Activated CD4-positive, alpha-beta memory T cell treated with anti-CD3 and anti-CD28 coated beads, Interleukin-2, amount 10 ng/mL, durations not matched to agents 7 days and 5 days (primary cell): Measurements from ENCODE around the gene PRC1. TPM values are rescaled to one million over a fixed set of nuclear protein-coding genes. Genes with fewer than 3 reads are reported as not detected.
"Not testable (repeated sequence)": the region's sequence is repeated elsewhere in the genome, so short reads cannot be mapped to it uniquely, and the experiment has no call there.

Experiments
- CTCF ChIA-PET: fragments of 350-600 bp; sonication (Branson Sonifier 250); formaldehyde crosslinking; loops from one replicate; lab custom pipeline; 2021; ENCODE audit warnings: antibody characterized with exemption, inconsistent platforms; lab: Charles Lee
- POLR2A ChIA-PET: fragments of 350-600 bp; sonication (Branson Sonifier 250); formaldehyde crosslinking; loops from one replicate; lab custom pipeline; 2021; ENCODE audit warnings: antibody characterized with exemption; lab: Charles Lee
- DNase-seq: peaks from one replicate; pipeline ENCODE4 v3.0.0-alpha.2; 2020
- H3K27ac Mint-ChIP-seq: one replicate; pipeline ENCODE4 v1.8.0; 2021; ENCODE audit warnings: mild to moderate bottlenecking, mixed read lengths
- H3K27me3 Mint-ChIP-seq: one replicate; pipeline ENCODE4 v1.8.0; 2021; ENCODE audit warnings: mixed read lengths
- H3K36me3 Mint-ChIP-seq: one replicate; pipeline ENCODE4 v1.8.0; 2021; ENCODE audit warnings: low read depth, mixed read lengths
- H3K4me1 Mint-ChIP-seq: one replicate; pipeline ENCODE4 v1.8.0; 2021; ENCODE audit warnings: mixed read lengths
- H3K4me3 Mint-ChIP-seq: one replicate; pipeline ENCODE4 v1.8.0; 2021; ENCODE audit warnings: mild to moderate bottlenecking, mixed read lengths
- H3K9me3 Mint-ChIP-seq: one replicate; pipeline ENCODE4 v1.8.0; 2021; ENCODE audit warnings: mixed read lengths
- total RNA-seq, 2 experiments: library from RNA; stranded (reverse); gene quantifications; one replicate each; pipeline ENCODE4 v1.2.3, GENCODE V29; 2021

PRC1 gene
- total RNA-seq, 2 experiments from 2014 or later: 158 to 167 TPM

DNA sequence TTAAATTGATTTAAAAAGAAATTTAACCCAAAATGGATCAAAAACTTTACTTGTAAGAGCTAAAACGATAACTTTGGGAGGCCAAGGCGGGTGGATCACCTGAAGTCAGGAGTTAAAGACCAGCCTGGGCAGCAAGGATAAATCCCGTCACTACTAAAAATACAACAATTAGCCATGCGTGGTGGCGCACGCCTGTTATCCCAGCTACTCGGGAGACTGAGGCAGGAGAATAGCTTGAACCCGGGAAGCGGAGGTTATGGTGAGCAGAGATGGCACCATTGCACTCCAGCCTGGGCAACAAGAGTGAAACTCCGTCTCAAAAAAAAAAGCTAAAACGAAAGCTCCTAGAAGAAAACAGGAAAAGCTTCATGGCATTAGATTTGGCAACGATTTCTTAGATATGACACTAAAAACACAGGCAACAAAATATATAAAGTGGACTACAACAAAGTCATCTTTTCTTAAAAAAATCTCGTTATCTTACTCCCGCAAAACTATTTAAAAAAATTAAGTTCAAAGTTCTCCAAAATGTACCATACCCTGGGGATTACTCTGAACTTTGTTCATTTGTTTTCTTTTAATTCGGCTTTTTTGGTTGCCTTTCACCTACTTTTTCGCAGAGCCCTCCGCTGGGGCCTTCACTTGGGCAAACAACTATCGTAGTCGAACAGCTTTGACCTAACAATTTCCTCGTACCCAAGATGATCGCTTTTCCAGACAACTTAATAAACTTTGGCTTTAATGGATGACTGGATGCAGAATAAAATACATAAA is 64.9 kb downstream of the PRC1 start:
- ChIA-PET CTCF (interaction anchor here (0.6 to 9.6 kb wide), 6 partner anchors 6 to 567 kb away, joined by 3 to 210 read pairs (median 42); partner anchors contain the start of genes MAN2A2 and RCCD1), POLR2A (interaction anchor here (0.6 to 11.6 kb wide), 26 partner anchors 7 to 1038 kb away, joined by 3 to 211 read pairs (median 6); partner anchors contain the start of genes BLM, CRTC3, FES and MAN2A2)
- no peaks in the 10 kb centered on the region for H3K9me3 Mint-ChIP-seq
- no peak for DNase-seq
- peaks cover 28% of the 10 kb centered on the region for H3K36me3 Mint-ChIP-seq
- peak overlapping the region; percentile 99 for H3K27ac Mint-ChIP-seq
- H3K27me3 Mint-ChIP-seq: no peaks in the 10 kb centered on the region
- peak overlapping the region; percentile 99 for H3K4me3 Mint-ChIP-seq
- H3K4me1 Mint-ChIP-seq: peaks cover 56% of the 10 kb centered on the region

DNA sequence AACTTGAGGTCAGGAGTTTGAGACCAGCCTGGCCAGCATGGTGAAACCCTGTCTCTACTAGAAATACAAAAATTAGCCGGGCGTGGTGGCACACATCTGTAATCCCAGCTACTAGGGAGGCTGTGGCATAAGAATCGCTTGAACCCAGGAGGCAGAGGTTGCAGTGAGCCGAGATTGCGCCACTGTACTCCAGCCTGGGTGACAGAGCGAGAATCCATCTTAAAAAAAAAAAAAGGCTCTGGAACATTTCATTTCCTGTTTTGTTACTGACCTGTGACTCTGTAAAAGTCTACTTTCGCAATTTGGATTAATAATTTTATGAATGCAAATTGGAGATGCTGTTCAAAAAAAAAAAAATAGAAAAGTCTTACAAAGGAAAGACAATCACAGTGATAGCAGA is 66.2 kb downstream of the PRC1 start:
- peaks cover 57% of the 10 kb centered on the region for H3K4me1 Mint-ChIP-seq
- H3K27ac Mint-ChIP-seq: peak overlapping the region; percentile 59
- POLR2A ChIA-PET: not testable (repeated sequence)

DNA sequence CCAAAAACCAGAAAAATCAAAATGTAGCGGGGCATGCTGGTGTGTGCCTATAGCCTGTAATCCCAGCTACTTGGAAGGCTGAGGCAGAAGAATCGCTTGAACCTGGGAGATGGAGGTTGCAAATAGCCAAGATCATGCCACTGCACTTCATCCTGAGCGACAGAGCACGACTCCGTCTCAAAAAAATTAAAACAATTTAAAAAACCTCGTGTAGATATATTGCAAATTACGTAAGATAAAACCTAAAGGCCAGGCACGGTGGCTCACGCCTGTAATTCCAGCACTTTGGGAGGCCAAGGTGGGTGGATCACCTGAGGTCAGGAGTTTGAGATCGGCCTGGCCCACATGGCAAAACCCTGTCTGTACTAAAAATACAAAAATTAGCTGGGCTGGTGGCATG is 67.6 kb downstream of the PRC1 start:
- not testable (repeated sequence) for H3K27ac Mint-ChIP-seq, DNase-seq
- CTCF ChIA-PET: interaction anchor here (1.2 kb wide), 1 partner anchor 34 kb away, joined by 3 read pairs; no protein-coding TSS in a partner anchor

More for the DNA sequence above, 66.2 kb downstream of the PRC1 start:
- H3K27me3 Mint-ChIP-seq, H3K9me3 Mint-ChIP-seq, DNase-seq: not testable (repeated sequence)
- H3K4me3 Mint-ChIP-seq: peak overlapping the region; percentile 44
- CTCF ChIA-PET: interaction anchor here (0.7 kb wide), 2 partner anchors 115 to 555 kb away, joined by 3 read pairs; no protein-coding TSS in a partner anchor
- H3K36me3 Mint-ChIP-seq: peaks cover 38% of the 10 kb centered on the region

DNA sequence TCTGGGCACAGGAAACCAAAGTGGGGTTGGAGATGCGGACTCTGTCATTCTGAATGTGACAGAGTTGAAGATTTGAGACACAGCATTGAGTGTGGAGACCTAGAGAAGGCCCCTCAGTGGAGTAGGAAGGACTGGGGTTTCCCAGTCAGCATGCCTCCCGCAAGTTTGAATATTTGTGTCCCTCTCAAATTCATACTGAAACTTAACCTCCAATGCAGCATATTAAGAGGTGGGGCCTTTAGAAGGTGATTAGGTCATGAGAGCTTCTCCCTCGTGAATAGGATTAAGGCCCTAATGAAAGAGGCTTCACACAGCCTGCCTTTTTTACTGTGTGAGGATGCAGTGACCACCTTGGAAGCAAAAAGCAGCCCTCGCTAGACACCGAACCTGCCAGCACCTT is 70.0 kb downstream of the PRC1 start:
- Mint-ChIP-seq H3K4me3 (no peak overlapping the region), H3K27ac (peak overlapping the region; percentile 77), H3K27me3 (no peaks in the 10 kb centered on the region), H3K36me3 (peaks cover 50% of the 10 kb centered on the region), H3K4me1 (peaks cover 48% of the 10 kb centered on the region), H3K9me3 (no peaks in the 10 kb centered on the region)
- DNase-seq: no peak
- ChIA-PET CTCF (interaction anchor here (0.7 to 6.6 kb wide), 4 partner anchors 9 to 485 kb away, joined by 3 to 80 read pairs (median 8); partner anchors contain the start of genes HDDC3, MAN2A2, RCCD1 and UNC45A), POLR2A (interaction anchor here (1.1 to 4.7 kb wide), 3 partner anchors 10 to 20 kb away, joined by 3 to 21 read pairs (median 5); partner anchors contain the start of gene UNC45A)

More for the DNA sequence above, 67.6 kb downstream of the PRC1 start:
- H3K9me3 Mint-ChIP-seq, H3K27me3 Mint-ChIP-seq, H3K4me3 Mint-ChIP-seq, POLR2A ChIA-PET: not testable (repeated sequence)
- H3K4me1 Mint-ChIP-seq: peaks cover 61% of the 10 kb centered on the region
- peaks cover 45% of the 10 kb centered on the region for H3K36me3 Mint-ChIP-seq

DNA sequence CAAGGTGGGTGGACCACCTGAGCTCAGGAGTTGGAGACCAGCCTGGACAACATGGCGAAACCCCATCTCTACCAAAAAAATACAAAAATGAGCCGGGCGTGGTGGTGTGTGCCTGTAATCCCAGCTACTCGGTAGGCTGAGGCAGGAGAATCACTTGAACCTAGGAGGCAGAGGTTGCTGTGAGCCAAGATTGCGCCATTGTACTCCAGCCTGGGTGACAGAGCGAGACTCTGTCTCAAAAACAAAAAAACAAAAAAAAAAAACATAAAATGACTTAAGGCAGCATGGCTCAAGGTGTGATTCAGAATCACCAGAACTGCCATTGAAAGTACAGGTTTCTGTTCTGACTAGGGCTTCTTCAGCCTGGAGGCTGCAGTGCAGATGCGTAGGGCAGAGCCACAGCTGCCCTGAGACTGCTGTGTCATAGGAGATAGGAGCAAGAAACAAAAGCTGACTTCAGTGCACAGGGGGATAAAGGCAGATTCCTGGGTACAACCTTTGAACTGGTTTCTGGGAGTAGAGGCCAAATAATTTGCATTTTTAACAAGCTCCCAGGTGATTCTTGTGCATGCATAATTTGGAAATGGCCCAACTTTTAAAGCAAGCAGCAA is 71.5 kb downstream of the PRC1 start:
- H3K4me3 Mint-ChIP-seq, H3K9me3 Mint-ChIP-seq, H3K27me3 Mint-ChIP-seq: not testable (repeated sequence)
- ChIA-PET POLR2A (interaction anchor here (0.7 to 4.7 kb wide), 5 partner anchors 9 to 37 kb away, joined by 3 to 35 read pairs (median 17); partner anchors contain the start of genes HDDC3, MAN2A2 and UNC45A), CTCF (interaction anchor here (0.7 to 6.6 kb wide), 4 partner anchors 10 to 893 kb away, joined by 3 to 80 read pairs (median 6); partner anchors contain the start of genes HDDC3, MAN2A2 and UNC45A)
- peak overlapping the region; percentile 77 for H3K27ac Mint-ChIP-seq
- peaks cover 57% of the 10 kb centered on the region for H3K36me3 Mint-ChIP-seq
- DNase-seq: peak; percentile 34
- peaks cover 41% of the 10 kb centered on the region for H3K4me1 Mint-ChIP-seq

DNA sequence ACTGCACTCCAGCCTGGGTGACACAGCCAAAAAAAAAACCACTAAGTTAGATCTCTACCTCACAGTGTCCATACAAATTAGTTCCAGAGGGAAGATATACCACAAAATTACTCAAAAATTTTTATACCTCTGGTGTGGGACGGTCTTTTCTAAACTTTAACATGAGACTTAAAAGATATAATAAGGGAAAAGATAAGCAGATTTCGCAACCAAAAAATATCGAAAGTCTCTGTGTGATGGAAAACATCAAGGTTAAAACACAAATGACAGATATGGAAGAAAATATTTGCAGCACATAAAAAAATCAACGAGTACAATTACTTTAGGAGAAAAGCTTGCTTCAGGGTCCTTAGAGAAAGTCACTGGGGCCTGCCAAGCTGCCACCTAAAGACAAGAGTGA is 72.4 kb downstream of the PRC1 start:
- ChIA-PET POLR2A (interaction anchor here (2.0 to 4.7 kb wide), 3 partner anchors 9 to 18 kb away, joined by 17 to 35 read pairs (median 21); partner anchors contain the start of genes HDDC3, MAN2A2 and UNC45A), CTCF (interaction anchor here (2.2 to 6.6 kb wide), 2 partner anchors 11 to 19 kb away, joined by 5 to 80 read pairs; partner anchors contain the start of genes HDDC3, MAN2A2 and UNC45A)
- H3K36me3 Mint-ChIP-seq: peaks cover 67% of the 10 kb centered on the region
- no peak for DNase-seq
- H3K27ac Mint-ChIP-seq: peak overlapping the region; percentile 18
- no peaks in the 10 kb centered on the region for H3K27me3 Mint-ChIP-seq
- no peak overlapping the region for H3K4me3 Mint-ChIP-seq
- H3K9me3 Mint-ChIP-seq: no peaks in the 10 kb centered on the region
- peaks cover 41% of the 10 kb centered on the region for H3K4me1 Mint-ChIP-seq

DNA sequence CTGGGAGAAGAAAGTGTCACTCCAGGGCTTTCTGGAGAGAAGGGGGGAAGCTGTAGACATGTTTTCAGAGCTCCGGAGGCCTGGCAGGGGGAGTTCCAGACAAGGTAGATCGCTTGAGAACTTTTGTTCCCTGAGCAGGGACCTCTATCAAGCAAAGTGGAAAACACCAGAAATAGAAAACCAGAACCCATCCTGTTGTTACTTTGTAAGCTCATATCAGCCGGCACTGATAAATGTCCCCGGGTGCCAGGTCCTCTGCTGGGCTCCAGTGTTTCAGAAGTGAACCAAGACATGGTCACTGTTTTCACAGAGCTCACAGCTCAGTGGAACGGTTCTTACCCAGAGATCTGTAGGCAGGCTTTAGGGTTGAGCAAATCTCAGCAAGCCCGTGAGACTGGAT is 75.5 kb downstream of the PRC1 start:
- H3K4me1 Mint-ChIP-seq: peaks cover 22% of the 10 kb centered on the region
- ChIA-PET CTCF (interaction anchor here (1.2 to 1.9 kb wide), 3 partner anchors 13 to 15 kb away, joined by 3 to 7 read pairs (median 3); partner anchors contain the start of gene HDDC3), POLR2A (interaction anchor here (0.9 to 3.2 kb wide), 2 partner anchors 12 to 17 kb away, joined by 3 to 27 read pairs; partner anchors contain the start of genes HDDC3 and UNC45A)
- H3K9me3 Mint-ChIP-seq: no peaks in the 10 kb centered on the region
- no peak overlapping the region for H3K27ac Mint-ChIP-seq
- H3K27me3 Mint-ChIP-seq: no peaks in the 10 kb centered on the region
- no peak for DNase-seq
- H3K4me3 Mint-ChIP-seq: no peak overlapping the region
- peaks cover 80% of the 10 kb centered on the region for H3K36me3 Mint-ChIP-seq

DNA sequence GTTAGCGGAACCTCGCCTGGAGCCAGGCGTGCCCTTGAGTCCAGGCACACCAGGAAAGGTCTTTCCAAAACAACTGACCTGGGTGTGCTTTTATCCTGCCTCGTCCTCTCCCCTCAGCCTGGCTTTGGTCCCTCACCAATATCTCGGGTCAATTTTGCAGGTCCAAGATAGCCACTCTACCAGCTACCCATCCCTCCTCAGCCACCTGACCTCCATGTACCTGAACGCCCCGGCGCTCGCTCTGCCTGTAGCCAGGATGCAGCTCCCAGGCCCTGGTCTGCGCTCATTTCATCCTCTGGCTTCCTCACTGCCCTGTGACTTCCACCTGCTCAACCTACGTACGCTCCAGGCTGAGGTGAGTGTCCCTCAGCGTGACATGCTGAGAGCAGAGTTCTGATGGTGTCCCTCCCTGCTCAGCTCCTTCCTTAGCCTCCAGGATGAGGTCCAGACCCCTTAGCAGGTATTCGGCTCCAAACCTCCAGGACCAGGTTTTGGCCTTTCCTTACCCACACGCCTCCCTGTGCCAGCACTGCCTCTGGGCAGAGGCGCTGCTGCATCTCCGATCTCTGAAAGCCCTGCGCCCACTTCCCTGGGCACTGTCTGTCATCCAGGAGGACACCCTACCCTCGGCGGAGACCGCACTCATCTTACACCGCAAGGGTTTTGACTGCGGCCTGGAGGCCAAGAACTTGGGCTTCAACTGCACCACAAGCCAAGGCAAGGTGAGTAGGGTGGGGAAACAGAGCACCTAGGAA is 76.1 kb downstream of the PRC1 start:
- POLR2A ChIA-PET: interaction anchor here (0.9 to 3.2 kb wide), 2 partner anchors 13 to 17 kb away, joined by 3 to 27 read pairs; partner anchors contain the start of genes HDDC3 and UNC45A
- Mint-ChIP-seq H3K27ac (no peak overlapping the region), H3K4me1 (peaks cover 16% of the 10 kb centered on the region), H3K9me3 (no peaks in the 10 kb centered on the region), H3K36me3 (peaks cover 81% of the 10 kb centered on the region), H3K4me3 (no peak overlapping the region), H3K27me3 (no peaks in the 10 kb centered on the region)
- no peak for DNase-seq
- CTCF ChIA-PET: interaction anchor here (1.2 to 1.9 kb wide), 3 partner anchors 14 to 16 kb away, joined by 3 to 7 read pairs (median 3); partner anchors contain the start of gene HDDC3

DNA sequence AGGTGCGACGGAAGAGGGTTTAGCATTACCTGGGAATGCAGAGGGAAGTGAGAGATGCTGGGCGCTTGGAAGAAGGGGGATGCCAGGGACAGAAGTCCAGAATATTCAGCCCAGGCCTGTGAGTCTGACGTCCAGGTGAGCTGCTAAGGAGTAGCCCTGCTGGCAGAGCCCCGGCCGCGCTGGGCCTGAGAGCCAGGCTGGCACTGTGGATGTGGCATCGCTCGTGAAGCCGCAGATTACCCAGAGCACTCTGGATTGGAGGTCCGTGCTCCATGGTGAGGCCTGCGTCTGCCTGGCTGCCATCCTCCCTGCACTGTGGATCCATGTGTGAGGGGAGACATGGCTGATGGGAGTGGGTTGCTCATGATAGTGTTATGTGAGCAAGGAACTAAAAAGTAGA is 76.8 kb downstream of the PRC1 start:
- no peak for DNase-seq
- Mint-ChIP-seq H3K4me3 (no peak overlapping the region), H3K27ac (no peak overlapping the region), H3K36me3 (peaks cover 86% of the 10 kb centered on the region), H3K4me1 (peaks cover 11% of the 10 kb centered on the region), H3K27me3 (no peaks in the 10 kb centered on the region), H3K9me3 (no peaks in the 10 kb centered on the region)
- CTCF ChIA-PET: no interaction called here
- POLR2A ChIA-PET: interaction anchor here (3.2 kb wide), 1 partner anchor 13 kb away, joined by 27 read pairs; the partner anchor contains the start of gene HDDC3

DNA sequence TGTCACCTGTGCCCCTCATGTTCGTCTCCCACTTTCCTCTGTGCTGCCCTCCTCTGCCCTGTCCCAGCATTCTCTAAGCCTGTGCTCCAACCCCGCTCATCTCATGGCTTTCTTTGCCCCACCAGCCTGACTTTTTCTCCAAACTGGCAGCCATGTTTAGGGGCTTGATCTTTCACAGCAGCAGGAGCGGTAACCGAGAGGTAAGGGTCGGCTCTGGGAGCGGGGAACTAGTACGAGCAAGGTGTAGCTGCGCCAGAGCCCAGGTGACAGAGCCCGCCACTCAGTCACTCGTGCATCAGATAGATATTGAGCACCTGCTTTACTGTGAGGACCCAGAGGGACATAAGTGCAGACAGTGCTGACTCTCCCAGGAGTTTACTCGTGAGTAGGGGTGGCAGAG is 77.9 kb downstream of the PRC1 start:
- no peaks in the 10 kb centered on the region for H3K27me3 Mint-ChIP-seq
- peaks cover 3% of the 10 kb centered on the region for H3K4me1 Mint-ChIP-seq
- no peak for DNase-seq
- POLR2A ChIA-PET: interaction anchor here (0.5 to 3.2 kb wide), 2 partner anchors 14 to 459 kb away, joined by 4 to 27 read pairs; partner anchors contain the start of gene HDDC3
- no peak overlapping the region for H3K27ac Mint-ChIP-seq
- CTCF ChIA-PET: no interaction called here
- peaks cover 82% of the 10 kb centered on the region for H3K36me3 Mint-ChIP-seq
- no peak overlapping the region for H3K4me3 Mint-ChIP-seq
- H3K9me3 Mint-ChIP-seq: no peaks in the 10 kb centered on the region
